Endothelial cell of umbilical vein (primary cell): ENCODE results near the gene FNDC3A. TPM values are rescaled to one million over a fixed set of nuclear protein-coding genes. Genes with fewer than 3 reads are reported as not detected.

ENCODE experiments used
- BruUV-seq: library from RNA; stranded (reverse); fragments of 400-500 nt; replicated peaks from 2 replicates; lab custom pipeline; 2021; lab: Mats Ljungman, UMichigan
- CTCF ChIA-PET: fragments of 300-600, 350-600 bp; sonication (Branson Sonifier 250); formaldehyde crosslinking; loops from one replicate; lab custom pipeline; 2021; ENCODE audit warnings: antibody characterized with exemption, inconsistent platforms; lab: Charles Lee
- POLR2A ChIA-PET: fragments of 300-600, 350-600 bp; sonication (Branson Sonifier 250); formaldehyde crosslinking; loops from one replicate; lab custom pipeline; 2021; ENCODE audit warnings: antibody characterized with exemption, inconsistent platforms; lab: Charles Lee
- DNase-seq: peaks from one replicate; pipeline ENCODE4 v3.0.0-alpha.2; 2011; ENCODE audit warnings: low read depth, low spot score
- FAIRE-seq: peaks from 2 replicates; lab custom pipeline; 2011; peaks lifted over from hg19 to GRCh38; lab: Jason Lieb, UNC
- H2AFZ ChIP-seq: 2 replicates; pipeline ENCODE4 v1.6.0; 2012; ENCODE audit warnings: low read depth, low read length, control low read depth, inconsistent platforms
- H3K27ac ChIP-seq: 2 replicates; pipeline ENCODE4 v1.5.1; 2011; ENCODE audit warnings: low read depth, mild to moderate bottlenecking, control low read depth, low read length, moderate library complexity; ENCODE audit not compliant: insufficient read depth
- H3K27me3 ChIP-seq, 2 experiments: 2 replicates each; pipeline versions ENCODE4 v1.6.0 to v1.6.1; 2011; ENCODE audit warnings: low read length in 2 of 2, mixed read lengths in 1 of 2; ENCODE audit not compliant: control insufficient read depth in 2 of 2, insufficient read depth in 2 of 2
- H3K36me3 ChIP-seq, 2 experiments: 2 replicates in 1 of 2; 3 replicates in 1 of 2; pipeline ENCODE4 v1.5.1; 2011; ENCODE audit warnings: low read length in 2 of 2, mild to moderate bottlenecking in 1 of 2, moderate library complexity in 1 of 2; ENCODE audit not compliant: control insufficient read depth in 2 of 2, insufficient read depth in 2 of 2; ENCODE audit errors: extremely low read depth in 1 of 2
- H3K4me1 ChIP-seq: 3 replicates; pipeline ENCODE4 v1.5.1; 2011; ENCODE audit warnings: mild to moderate bottlenecking, low read length; ENCODE audit not compliant: control insufficient read depth, insufficient read depth; ENCODE audit errors: extremely low read depth
- H3K4me2 ChIP-seq: 2 replicates; pipeline ENCODE4 v1.6.1; 2011; ENCODE audit warnings: low read length, control low read depth, mixed read lengths; ENCODE audit not compliant: insufficient read depth
- H3K4me3 ChIP-seq, 3 experiments: fragments of 200-600 bp in 1 of 3; sonication (generic), shearing (Covaris generic) in 1 of 3; replicated peaks in 1 of 3; 2 replicates each; pipeline ENCODE4 v1.5.1; 2011 to 2016; ENCODE audit warnings: control low read depth in 3 of 3, low read length in 3 of 3, mild to moderate bottlenecking in 2 of 3, inconsistent platforms in 1 of 3, low read depth in 1 of 3, moderate library complexity in 1 of 3; ENCODE audit not compliant: insufficient read depth in 1 of 3
- H3K79me2 ChIP-seq: 2 replicates; pipeline ENCODE4 v1.6.0; 2012; ENCODE audit warnings: low read length, inconsistent platforms; ENCODE audit not compliant: control insufficient read depth, insufficient read depth
- H3K9ac ChIP-seq: replicated peaks from 2 replicates; pipeline ENCODE3; 2011; ENCODE audit warnings: low read length, control low read depth; ENCODE audit not compliant: insufficient read depth; ENCODE audit errors: extremely low read depth
- H3K9me1 ChIP-seq: replicated peaks from 3 replicates; pipeline ENCODE4 v1.6.0; 2011; ENCODE audit warnings: mild to moderate bottlenecking, low read length; ENCODE audit not compliant: control insufficient read depth, insufficient read depth; ENCODE audit errors: extremely low read depth
- H3K9me3 ChIP-seq: replicated peaks from 2 replicates; pipeline ENCODE4 v1.5.1; 2012; ENCODE audit warnings: low read length, inconsistent platforms; ENCODE audit not compliant: control insufficient read depth, insufficient read depth
- H4K20me1 ChIP-seq: replicated peaks from 2 replicates; pipeline ENCODE3; 2011; ENCODE audit warnings: mild to moderate bottlenecking, low read length; ENCODE audit not compliant: control insufficient read depth, insufficient read depth; ENCODE audit errors: extremely low read depth
- FOS ChIP-seq: IDR thresholded peaks from 2 replicates; pipeline ENCODE4 v1.6.1; 2011; ENCODE audit warnings: mild to moderate bottlenecking, low read length, moderate library complexity, borderline replicate concordance; ENCODE audit not compliant: insufficient read depth
- GATA2 ChIP-seq: IDR thresholded peaks from 2 replicates; pipeline ENCODE4 v1.7.0; 2011; ENCODE audit warnings: low read depth, mild to moderate bottlenecking, moderate library complexity, mixed read lengths, low read length; ENCODE audit not compliant: insufficient read length, insufficient read depth
- MYC ChIP-seq: IDR thresholded peaks from one replicate; pipeline ENCODE4 v1.6.1; 2011; ENCODE audit warnings: mild to moderate bottlenecking, low read depth, low read length
- POLR2A ChIP-seq: IDR thresholded peaks from 2 replicates; pipeline ENCODE4 v1.6.1; 2012; ENCODE audit warnings: low read depth, mild to moderate bottlenecking, control low read depth, low read length
- POLR2AphosphoS5 ChIP-seq: IDR thresholded peaks from 2 replicates; pipeline ENCODE4 v1.6.1; 2012; ENCODE audit warnings: low read depth, mild to moderate bottlenecking, control low read depth, low read length, moderate library complexity; ENCODE audit not compliant: insufficient read depth
- dilution Hi-C: fragments of 300-500 bp; cut with MboI; formaldehyde crosslinking; loops from one replicate; pipeline ENCODE4 v1.15.0; 2019; ENCODE audit warnings: low sequenced_read_pairs; ENCODE audit not compliant: extremely low pct_ligation_motif_present
- intact Hi-C: fragments of 100-400 bp; cut with micrococcal nuclease; formaldehyde crosslinking; loops from one replicate; pipeline ENCODE4 v1.10.0; 2022
- polyA plus RNA-seq, 4 experiments: library from polyadenylated mRNA; depleted of rRNA in 3 of 4; stranded (reverse) in 3 of 4; unstranded in 1 of 4; fragments of >200 nt; gene quantifications; 2 replicates each; pipeline versions ENCODE4 v1.2.1 to v1.2.3, GENCODE V29; 2011 to 2012; ENCODE audit warnings: missing spikeins in 1 of 4
- total RNA-seq: library from RNA; stranded (reverse); gene quantifications from 2 replicates; pipeline ENCODE4 v1.2.3, GENCODE V29; 2021
- TF ChIP-seq, protein P1 (sequence below): IDR thresholded peaks from 2 replicates; pipeline ENCODE4 v1.6.1; 2011; ENCODE audit not compliant: insufficient read depth, insufficient read length
- TF ChIP-seq, protein P2 (sequence below), 2 donors: IDR thresholded peaks; 1 replicate in 1 of 2; 2 replicates in 1 of 2; pipeline ENCODE4 v1.5.1; 2011; ENCODE audit warnings: low read length in 2 of 2, mild to moderate bottlenecking in 2 of 2, moderate library complexity in 2 of 2, control low read depth in 1 of 2, inconsistent platforms in 1 of 2, low read depth in 1 of 2; ENCODE audit not compliant: insufficient read depth in 1 of 2; ENCODE audit errors: extremely low read depth in 1 of 2

The FNDC3A gene
- total and polyA plus RNA-seq, 2 donors (not counting 3 experiments of a cell fraction or from before 2014, with no cell fraction given): 26.3 to 50.8 TPM

DNA sequence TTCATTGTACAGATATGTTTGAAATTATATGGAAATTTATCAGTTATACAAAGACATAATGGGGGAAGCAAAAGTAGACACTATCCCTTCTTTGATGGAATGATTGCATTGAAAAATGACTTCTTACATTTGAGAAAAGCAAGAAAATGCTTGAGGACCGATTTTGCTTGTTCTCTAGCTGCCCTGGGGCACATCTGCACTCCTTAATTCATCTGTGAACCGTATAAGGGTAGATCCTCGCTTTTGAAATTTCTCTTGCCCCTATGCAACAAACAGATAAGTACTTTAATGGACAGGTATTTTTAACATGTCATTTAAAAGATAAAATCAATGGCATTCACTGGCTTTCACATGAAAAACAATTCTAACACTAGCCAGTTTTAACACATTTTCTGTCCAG lies 230.9 kb downstream of the FNDC3A start:
- FAIRE-seq (no peak), DNase-seq (no peak)
- Histone ChIP-seq H3K27ac (no peak overlapping the region), H3K9me1 (no peaks in the 10 kb centered on the region), H3K9ac (no peak overlapping the region), H3K4me3 (no peak overlapping the region), H3K27me3 (no peaks in the 10 kb centered on the region), H3K4me2 (no peak overlapping the region), H3K4me1 (no peaks in the 10 kb centered on the region), H4K20me1 (no peaks in the 10 kb centered on the region), H3K36me3 (peaks cover 10 to 20% of the 10 kb centered on the region in 2 experiments), H2AFZ (no peak overlapping the region), H3K79me2 (no peaks in the 10 kb centered on the region), H3K9me3 (no peaks in the 10 kb centered on the region)
- dilution Hi-C loops: no loop called here
- ChIA-PET CTCF (no interaction called here), POLR2A (no interaction called here)
- intact Hi-C loops: no loop called here
- BruUV-seq: no TSS peak
- no peak for TF ChIP-seq POLR2AphosphoS5
- no peak for TF ChIP-seq MYC
- no peak for TF ChIP-seq GATA2
- no peak for TF ChIP-seq POLR2A
- TF ChIP-seq, protein P1, sequence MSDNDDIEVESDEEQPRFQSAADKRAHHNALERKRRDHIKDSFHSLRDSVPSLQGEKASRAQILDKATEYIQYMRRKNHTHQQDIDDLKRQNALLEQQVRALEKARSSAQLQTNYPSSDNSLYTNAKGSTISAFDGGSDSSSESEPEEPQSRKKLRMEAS: no peak
- no peak for TF ChIP-seq FOS
- TF ChIP-seq, protein P2, sequence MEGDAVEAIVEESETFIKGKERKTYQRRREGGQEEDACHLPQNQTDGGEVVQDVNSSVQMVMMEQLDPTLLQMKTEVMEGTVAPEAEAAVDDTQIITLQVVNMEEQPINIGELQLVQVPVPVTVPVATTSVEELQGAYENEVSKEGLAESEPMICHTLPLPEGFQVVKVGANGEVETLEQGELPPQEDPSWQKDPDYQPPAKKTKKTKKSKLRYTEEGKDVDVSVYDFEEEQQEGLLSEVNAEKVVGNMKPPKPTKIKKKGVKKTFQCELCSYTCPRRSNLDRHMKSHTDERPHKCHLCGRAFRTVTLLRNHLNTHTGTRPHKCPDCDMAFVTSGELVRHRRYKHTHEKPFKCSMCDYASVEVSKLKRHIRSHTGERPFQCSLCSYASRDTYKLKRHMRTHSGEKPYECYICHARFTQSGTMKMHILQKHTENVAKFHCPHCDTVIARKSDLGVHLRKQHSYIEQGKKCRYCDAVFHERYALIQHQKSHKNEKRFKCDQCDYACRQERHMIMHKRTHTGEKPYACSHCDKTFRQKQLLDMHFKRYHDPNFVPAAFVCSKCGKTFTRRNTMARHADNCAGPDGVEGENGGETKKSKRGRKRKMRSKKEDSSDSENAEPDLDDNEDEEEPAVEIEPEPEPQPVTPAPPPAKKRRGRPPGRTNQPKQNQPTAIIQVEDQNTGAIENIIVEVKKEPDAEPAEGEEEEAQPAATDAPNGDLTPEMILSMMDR (IDR thresholded peaks at IDR 0.05; ENCODE audit: extremely low read depth in 1 of 2, insufficient read depth in 1 of 2, low read depth in 1 of 2, low read length in 2 of 2): no peak
